ENCODE measurements around the gene EFNB1.

The EFNB1 gene

GRCh38 chrX:68789966-68790365 lies 38.9 kb upstream of the EFNB1 start:
- DNase-seq, result no peak
- no peak overlapping the region for H2BK15ac ChIP-seq (ENCODE audit: low read depth, poor library complexity, severe bottlenecking)
- H3K18ac ChIP-seq (ENCODE audit: low read depth in 1 of 2, low read length in 2 of 2), result no peak overlapping the region
- no peak overlapping the region for H3K4ac ChIP-seq (ENCODE audit: low read depth in 1 of 2, low read length in 2 of 2)
- H3K4me1 ChIP-seq (ENCODE audit: control insufficient read depth, insufficient read depth, low read depth, low read length), result no peaks in the 10 kb centered on the region
- no peak overlapping the region for H2AFZ ChIP-seq (ENCODE audit: low read depth, low read length)
- no peak overlapping the region for H3K14ac ChIP-seq (ENCODE audit: low read length in 2 of 2)
- H2BK120ac ChIP-seq (ENCODE audit: low read depth, low read length), result no peak overlapping the region
- no peak overlapping the region for H3K27ac ChIP-seq (ENCODE audit: low read length, poor library complexity, severe bottlenecking)
- no peak overlapping the region for H3K4me2 ChIP-seq (ENCODE audit: low read length, poor library complexity, severe bottlenecking)
- H3K4me3 ChIP-seq (ENCODE audit: insufficient read depth in 1 of 2, low read depth in 1 of 2, low read length in 2 of 2), result no peak overlapping the region
- WGBS, result 77% methylated on average over 2 of the region's 3 CpGs
- H4K8ac ChIP-seq (ENCODE audit: low read length), result no peak overlapping the region
- H3K36me3 ChIP-seq (ENCODE audit: control insufficient read depth in 1 of 2, insufficient read depth in 2 of 2, low read depth in 1 of 2, low read length in 2 of 2), result no peaks in the 10 kb centered on the region
- peaks cover 0 to 70% of the 10 kb centered on the region in 2 experiments for H3K27me3 ChIP-seq (ENCODE audit: control insufficient read depth in 1 of 2, insufficient read depth in 1 of 2, low read length in 2 of 2)
- no peak overlapping the region for H3K9ac ChIP-seq (ENCODE audit: low read length)
- H2AK5ac ChIP-seq (ENCODE audit: low read length, severe bottlenecking), result no peak overlapping the region
- no peak overlapping the region for H2BK5ac ChIP-seq (ENCODE audit: low read depth, low read length, poor library complexity, severe bottlenecking)
- H3K23ac ChIP-seq (ENCODE audit: low read length in 2 of 2), result no peak overlapping the region
- H2BK12ac ChIP-seq (ENCODE audit: low read length in 2 of 2), result no peak overlapping the region
- no peak overlapping the region for H4K91ac ChIP-seq (ENCODE audit: low read length)
- peaks cover 12% of the 10 kb centered on the region for H3K9me3 ChIP-seq (ENCODE audit: control insufficient read depth, low read length)
- no peaks in the 10 kb centered on the region for H3K79me1 ChIP-seq (replicated peaks; ENCODE audit: low read length, poor library complexity, severe bottlenecking)

- peaks cover 21% of the 10 kb centered on the region for H3K9me3 ChIP-seq (ENCODE audit: control insufficient read depth, low read length)
- H3K4ac ChIP-seq (ENCODE audit: low read depth in 1 of 2, low read length in 2 of 2), result no peak overlapping the region
- no peak overlapping the region for H4K8ac ChIP-seq (ENCODE audit: low read length)
- H2BK5ac ChIP-seq (ENCODE audit: low read depth, low read length, poor library complexity, severe bottlenecking), result no peak overlapping the region
- no CpG with 5 or more reads among the region's 1 CpG for WGBS
- no peak overlapping the region for H2BK12ac ChIP-seq (ENCODE audit: low read length in 2 of 2)
- no peaks in the 10 kb centered on the region for H3K79me1 ChIP-seq (replicated peaks; ENCODE audit: low read length, poor library complexity, severe bottlenecking)
- H3K9ac ChIP-seq (ENCODE audit: low read length), result no peak overlapping the region
- no peak overlapping the region for H2BK120ac ChIP-seq (ENCODE audit: low read depth, low read length)
- DNase-seq, result no peak
- no peak overlapping the region for H3K4me3 ChIP-seq (ENCODE audit: insufficient read depth in 1 of 2, low read depth in 1 of 2, low read length in 2 of 2)
- H3K27ac ChIP-seq (ENCODE audit: low read length, poor library complexity, severe bottlenecking), result no peak overlapping the region
- no peak overlapping the region for H2AK5ac ChIP-seq (ENCODE audit: low read length, severe bottlenecking)
- H4K91ac ChIP-seq (ENCODE audit: low read length), result no peak overlapping the region
- no peak overlapping the region for H2AFZ ChIP-seq (ENCODE audit: low read depth, low read length)
- no peak overlapping the region for H3K23ac ChIP-seq (ENCODE audit: low read length in 2 of 2)
- peaks cover 0 to 86% of the 10 kb centered on the region in 2 experiments for H3K27me3 ChIP-seq (ENCODE audit: control insufficient read depth in 1 of 2, insufficient read depth in 1 of 2, low read length in 2 of 2)
- no peaks in the 10 kb centered on the region for H3K36me3 ChIP-seq (ENCODE audit: control insufficient read depth in 1 of 2, insufficient read depth in 2 of 2, low read depth in 1 of 2, low read length in 2 of 2)
- no peak overlapping the region for H2BK15ac ChIP-seq (ENCODE audit: low read depth, poor library complexity, severe bottlenecking)
- H3K14ac ChIP-seq (ENCODE audit: low read length in 2 of 2), result no peak overlapping the region
- no peak overlapping the region for H3K18ac ChIP-seq (ENCODE audit: low read depth in 1 of 2, low read length in 2 of 2)
- H3K4me2 ChIP-seq (ENCODE audit: low read length, poor library complexity, severe bottlenecking), result no peak overlapping the region
- no peaks in the 10 kb centered on the region for H3K4me1 ChIP-seq (ENCODE audit: control insufficient read depth, insufficient read depth, low read depth, low read length)
Measured at GRCh38 chrX:68792083-68792482, 36.7 kb upstream of the EFNB1 start.

GRCh38 chrX:68794461-68794860 lies 34.4 kb upstream of the EFNB1 start:
- Histone ChIP-seq H3K4ac (ENCODE audit: low read depth in 1 of 2, low read length in 2 of 2) (no peak overlapping the region), H3K4me3 (ENCODE audit: insufficient read depth in 1 of 2, low read depth in 1 of 2, low read length in 2 of 2) (no peak overlapping the region), H2AK5ac (ENCODE audit: low read length, severe bottlenecking) (no peak overlapping the region), H3K9ac (ENCODE audit: low read length) (no peak overlapping the region), H3K14ac (ENCODE audit: low read length in 2 of 2) (no peak overlapping the region), H4K8ac (ENCODE audit: low read length) (no peak overlapping the region), H2BK120ac (ENCODE audit: low read depth, low read length) (no peak overlapping the region), H2AFZ (ENCODE audit: low read depth, low read length) (no peak overlapping the region), H3K27ac (ENCODE audit: low read length, poor library complexity, severe bottlenecking) (no peak overlapping the region), H3K79me1 (replicated peaks; ENCODE audit: low read length, poor library complexity, severe bottlenecking) (no peaks in the 10 kb centered on the region), H3K4me1 (ENCODE audit: control insufficient read depth, insufficient read depth, low read depth, low read length) (no peaks in the 10 kb centered on the region), H2BK5ac (ENCODE audit: low read depth, low read length, poor library complexity, severe bottlenecking) (no peak overlapping the region), H2BK15ac (ENCODE audit: low read depth, poor library complexity, severe bottlenecking) (no peak overlapping the region), H3K36me3 (ENCODE audit: control insufficient read depth in 1 of 2, insufficient read depth in 2 of 2, low read depth in 1 of 2, low read length in 2 of 2) (no peaks in the 10 kb centered on the region), H4K91ac (ENCODE audit: low read length) (no peak overlapping the region), H2BK12ac (ENCODE audit: low read length in 2 of 2) (no peak overlapping the region), H3K18ac (ENCODE audit: low read depth in 1 of 2, low read length in 2 of 2) (no peak overlapping the region), H3K9me3 (ENCODE audit: control insufficient read depth, low read length) (peaks cover 35% of the 10 kb centered on the region), H3K27me3 (ENCODE audit: control insufficient read depth in 1 of 2, insufficient read depth in 1 of 2, low read length in 2 of 2) (peaks cover 0 to 70% of the 10 kb centered on the region in 2 experiments), H3K23ac (ENCODE audit: low read length in 2 of 2) (no peak overlapping the region), H3K4me2 (ENCODE audit: low read length, poor library complexity, severe bottlenecking) (no peak overlapping the region)
- WGBS, result 83% methylated on average over 2 of the region's 4 CpGs
- no peak for DNase-seq

- 73% methylated on average over 3 of the region's 3 CpGs for WGBS
Measured at GRCh38 chrX:68795741-68796140, 33.1 kb upstream of the EFNB1 start.

More at GRCh38 chrX:68795741-68796140, 33.1 kb upstream of the EFNB1 start:
- H3K4me2 ChIP-seq (ENCODE audit: low read length, poor library complexity, severe bottlenecking), result no peak overlapping the region
- no peak overlapping the region for H3K9ac ChIP-seq (ENCODE audit: low read length)
- H2BK5ac ChIP-seq (ENCODE audit: low read depth, low read length, poor library complexity, severe bottlenecking), result no peak overlapping the region
- H3K4me3 ChIP-seq (ENCODE audit: insufficient read depth in 1 of 2, low read depth in 1 of 2, low read length in 2 of 2), result no peak overlapping the region
- no peaks in the 10 kb centered on the region for H3K4me1 ChIP-seq (ENCODE audit: control insufficient read depth, insufficient read depth, low read depth, low read length)
- DNase-seq, result no peak
- no peaks in the 10 kb centered on the region for H3K79me1 ChIP-seq (replicated peaks; ENCODE audit: low read length, poor library complexity, severe bottlenecking)
- no peak overlapping the region for H2AK5ac ChIP-seq (ENCODE audit: low read length, severe bottlenecking)
- no peak overlapping the region for H3K4ac ChIP-seq (ENCODE audit: low read depth in 1 of 2, low read length in 2 of 2)
- H2AFZ ChIP-seq (ENCODE audit: low read depth, low read length), result no peak overlapping the region
- H3K23ac ChIP-seq (ENCODE audit: low read length in 2 of 2), result no peak overlapping the region
- H3K9me3 ChIP-seq (ENCODE audit: control insufficient read depth, low read length), result peaks cover 38% of the 10 kb centered on the region
- no peak overlapping the region for H2BK15ac ChIP-seq (ENCODE audit: low read depth, poor library complexity, severe bottlenecking)
- H3K18ac ChIP-seq (ENCODE audit: low read depth in 1 of 2, low read length in 2 of 2), result no peak overlapping the region
- no peak overlapping the region for H2BK12ac ChIP-seq (ENCODE audit: low read length in 2 of 2)
- peaks cover 0 to 72% of the 10 kb centered on the region in 2 experiments for H3K27me3 ChIP-seq (ENCODE audit: control insufficient read depth in 1 of 2, insufficient read depth in 1 of 2, low read length in 2 of 2)
- H3K14ac ChIP-seq (ENCODE audit: low read length in 2 of 2), result no peak overlapping the region
- no peaks in the 10 kb centered on the region for H3K36me3 ChIP-seq (ENCODE audit: control insufficient read depth in 1 of 2, insufficient read depth in 2 of 2, low read depth in 1 of 2, low read length in 2 of 2)
- no peak overlapping the region for H3K27ac ChIP-seq (ENCODE audit: low read length, poor library complexity, severe bottlenecking)
- H4K8ac ChIP-seq (ENCODE audit: low read length), result no peak overlapping the region
- H2BK120ac ChIP-seq (ENCODE audit: low read depth, low read length), result no peak overlapping the region
- no peak overlapping the region for H4K91ac ChIP-seq (ENCODE audit: low read length)
